ENCODE results near the gene UTP11.

The UTP11 gene

GRCh38 chr1:38064197-38064903 lies 51.8 kb downstream of the UTP11 start:
- H3K4me3 ChIP-seq (ENCODE audit: low read depth, low read length): no peak overlapping the region
- TF ChIP-seq, protein P1, sequence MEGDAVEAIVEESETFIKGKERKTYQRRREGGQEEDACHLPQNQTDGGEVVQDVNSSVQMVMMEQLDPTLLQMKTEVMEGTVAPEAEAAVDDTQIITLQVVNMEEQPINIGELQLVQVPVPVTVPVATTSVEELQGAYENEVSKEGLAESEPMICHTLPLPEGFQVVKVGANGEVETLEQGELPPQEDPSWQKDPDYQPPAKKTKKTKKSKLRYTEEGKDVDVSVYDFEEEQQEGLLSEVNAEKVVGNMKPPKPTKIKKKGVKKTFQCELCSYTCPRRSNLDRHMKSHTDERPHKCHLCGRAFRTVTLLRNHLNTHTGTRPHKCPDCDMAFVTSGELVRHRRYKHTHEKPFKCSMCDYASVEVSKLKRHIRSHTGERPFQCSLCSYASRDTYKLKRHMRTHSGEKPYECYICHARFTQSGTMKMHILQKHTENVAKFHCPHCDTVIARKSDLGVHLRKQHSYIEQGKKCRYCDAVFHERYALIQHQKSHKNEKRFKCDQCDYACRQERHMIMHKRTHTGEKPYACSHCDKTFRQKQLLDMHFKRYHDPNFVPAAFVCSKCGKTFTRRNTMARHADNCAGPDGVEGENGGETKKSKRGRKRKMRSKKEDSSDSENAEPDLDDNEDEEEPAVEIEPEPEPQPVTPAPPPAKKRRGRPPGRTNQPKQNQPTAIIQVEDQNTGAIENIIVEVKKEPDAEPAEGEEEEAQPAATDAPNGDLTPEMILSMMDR (IDR thresholded peaks at IDR 0.05; ENCODE audit: borderline replicate concordance, insufficient read depth, low read depth, low read length): no peak

DNA sequence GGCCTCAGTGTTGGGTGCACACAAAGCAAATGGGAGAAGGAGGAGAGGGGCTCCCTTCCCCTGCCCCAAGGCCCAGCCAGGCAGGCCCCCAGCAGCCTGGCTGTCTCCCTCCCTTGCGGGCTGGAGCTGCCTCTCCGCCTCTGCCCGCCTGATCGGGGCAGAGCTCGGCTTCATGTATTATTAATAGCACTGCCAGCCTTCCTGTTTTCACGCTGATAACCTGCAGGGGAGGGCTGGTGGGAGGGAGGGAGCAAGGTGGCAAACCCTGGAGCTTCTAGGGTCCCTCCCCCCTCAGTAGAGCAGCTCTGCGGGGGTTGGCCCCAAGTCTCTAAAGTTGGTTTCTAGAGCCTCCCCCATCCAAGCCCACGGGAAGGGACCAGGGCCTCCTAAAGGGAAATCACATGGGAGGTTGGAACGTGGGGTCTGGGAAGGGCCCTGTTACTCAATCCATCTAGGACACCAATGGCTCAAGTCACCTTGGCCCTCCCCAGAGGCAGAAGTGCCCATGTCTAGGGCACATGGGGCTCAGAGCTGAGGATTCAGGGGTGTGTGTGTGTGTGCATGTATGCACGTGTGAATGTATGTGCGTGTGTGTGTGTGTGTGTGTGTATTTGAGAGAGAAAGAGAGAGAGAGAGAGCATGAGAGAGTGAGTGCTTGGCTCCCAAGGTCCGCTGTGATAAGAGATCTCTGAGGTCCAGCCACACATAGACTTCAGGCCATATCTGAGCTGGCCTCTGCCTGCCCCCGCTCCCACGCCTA lies 55.9 kb downstream of the UTP11 start:
- H3K4me3 ChIP-seq (ENCODE audit: low read depth, low read length): no peak overlapping the region
- TF ChIP-seq, protein P1 (IDR thresholded peaks at IDR 0.05; ENCODE audit: borderline replicate concordance, insufficient read depth, low read depth, low read length): no peak

GRCh38 chr1:38068980-38069340 lies 56.4 kb downstream of the UTP11 start:
- H3K4me3 ChIP-seq (ENCODE audit: low read depth, low read length): no peak overlapping the region
- TF ChIP-seq, protein P1 (IDR thresholded peaks at IDR 0.05; ENCODE audit: borderline replicate concordance, insufficient read depth, low read depth, low read length): no peak

DNA sequence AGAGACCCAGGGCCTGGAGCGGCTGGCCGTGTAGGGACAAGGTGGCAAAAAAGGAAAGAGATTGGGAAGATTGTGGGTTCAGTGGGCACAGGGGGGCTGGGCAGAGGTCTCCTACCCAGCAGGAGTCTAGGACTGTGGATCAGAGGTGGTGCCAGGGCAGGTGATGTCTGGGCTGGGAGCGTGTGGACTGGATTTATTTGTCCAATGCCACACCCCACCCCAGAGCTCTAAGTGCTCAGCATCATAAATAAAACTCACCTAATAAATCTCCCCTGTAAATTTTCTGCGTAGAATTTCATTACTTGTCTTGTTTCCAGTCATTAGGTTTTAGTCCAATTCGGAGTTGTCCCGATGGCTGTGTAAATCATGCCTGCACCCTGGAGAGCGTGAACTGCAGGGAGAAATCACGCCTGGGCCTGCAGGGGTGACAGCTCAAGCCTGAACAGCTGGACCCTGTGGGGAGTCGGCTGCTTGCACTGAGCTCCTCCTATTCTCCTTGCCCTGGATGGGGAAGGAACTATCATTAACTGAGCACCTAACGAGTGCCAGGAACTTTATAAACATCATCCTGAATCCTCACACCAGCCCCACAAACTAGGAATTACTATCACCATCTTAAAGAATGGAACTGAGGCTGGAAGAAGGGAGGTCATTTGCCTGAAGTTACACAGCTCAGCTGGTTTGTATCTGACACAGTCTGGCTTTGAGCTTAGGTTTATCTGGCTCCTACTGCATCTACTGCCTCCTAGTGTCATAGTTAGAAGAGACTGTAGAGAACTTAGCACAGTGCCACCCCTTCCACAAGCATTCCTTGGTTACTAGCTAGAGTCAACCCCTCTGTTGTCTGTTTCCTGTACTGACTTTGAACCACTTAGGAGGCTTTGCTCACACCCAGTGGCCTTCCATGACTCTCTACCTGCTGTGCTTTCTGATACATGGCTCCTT lies 59.0 kb downstream of the UTP11 start:
- TF ChIP-seq, protein P1 (IDR thresholded peaks at IDR 0.05; ENCODE audit: borderline replicate concordance, insufficient read depth, low read depth, low read length): peak; percentile 66
- no peak overlapping the region for H3K4me3 ChIP-seq (ENCODE audit: low read depth, low read length)

- no peak overlapping the region for H3K4me3 ChIP-seq (ENCODE audit: low read depth, low read length)
- TF ChIP-seq, protein P1 (IDR thresholded peaks at IDR 0.05; ENCODE audit: borderline replicate concordance, insufficient read depth, low read depth, low read length): no peak
Observed at GRCh38 chr1:38072858-38073257, 60.3 kb downstream of the UTP11 start.

GRCh38 chr1:38073534-38074301 lies 61.2 kb downstream of the UTP11 start:
- no peak overlapping the region for H3K4me3 ChIP-seq (ENCODE audit: low read depth, low read length)
- TF ChIP-seq, protein P1 (IDR thresholded peaks at IDR 0.05; ENCODE audit: borderline replicate concordance, insufficient read depth, low read depth, low read length): no peak
